MM.1S (cell line): ENCODE measurements around the gene CXCL12.

ENCODE experiments used
- DNase-seq: peaks from one replicate; pipeline ENCODE4 v3.0.0-alpha.2; 2015
- H2AFZ ChIP-seq: fragments of 300-600 bp; sonication (generic); 2 replicates; pipeline ENCODE4 v1.6.0; 2016; ENCODE audit warnings: antibody characterized with exemption, low read length
- H3F3A ChIP-seq: fragments of 300-600 bp; sonication (generic); 2 replicates; pipeline ENCODE4 v1.6.1; 2016; ENCODE audit warnings: mild to moderate bottlenecking, antibody characterized with exemption, low read length, moderate library complexity, mixed read lengths; ENCODE audit not compliant: insufficient read depth
- H3K27ac ChIP-seq: fragments of 300-600 bp; sonication (generic); 2 replicates; pipeline ENCODE4 v1.5.1; 2016; ENCODE audit warnings: mild to moderate bottlenecking, low read length
- H3K27me3 ChIP-seq: fragments of 300-600 bp; sonication (generic); replicated peaks from 2 replicates; pipeline ENCODE4 v1.6.0; 2016; ENCODE audit warnings: low read length; ENCODE audit not compliant: insufficient read depth
- H3K36me3 ChIP-seq: fragments of 300-600 bp; sonication (generic); replicated peaks from 2 replicates; pipeline ENCODE4 v1.6.1; 2016; ENCODE audit warnings: mild to moderate bottlenecking, low read length, mixed read lengths; ENCODE audit not compliant: insufficient read depth
- H3K4me1 ChIP-seq: fragments of 300-600 bp; sonication (generic); 2 replicates; pipeline ENCODE4 v1.6.1; 2016; ENCODE audit warnings: low read length, mixed read lengths
- H3K4me2 ChIP-seq: fragments of 300-600 bp; sonication (generic); 2 replicates; pipeline ENCODE4 v1.6.0; 2016; ENCODE audit warnings: low read depth, low read length
- H3K4me3 ChIP-seq: fragments of 300-600 bp; sonication (generic); 2 replicates; pipeline ENCODE4 v1.5.1; 2016; ENCODE audit warnings: low read length, mixed read lengths
- H3K79me2 ChIP-seq: fragments of 300-600 bp; sonication (generic); 2 replicates; pipeline ENCODE4 v1.6.1; 2016; ENCODE audit warnings: mixed run types, low read length, mixed read lengths
- H3K9ac ChIP-seq: fragments of 300-600 bp; sonication (generic); 2 replicates; pipeline ENCODE4 v1.6.1; 2016; ENCODE audit warnings: low read length, mixed read lengths
- H3K9me2 ChIP-seq: fragments of 300-600 bp; sonication (generic); replicated peaks from 2 replicates; pipeline ENCODE4 v1.6.1; 2016; ENCODE audit warnings: mild to moderate bottlenecking, low read length, mixed read lengths; ENCODE audit not compliant: insufficient read depth
- H3K9me3 ChIP-seq: fragments of 300-600 bp; sonication (generic); replicated peaks from 2 replicates; pipeline ENCODE4 v1.6.1; 2016; ENCODE audit warnings: mild to moderate bottlenecking, low read length, mixed read lengths; ENCODE audit not compliant: insufficient read depth
- H4K20me1 ChIP-seq: fragments of 300-600 bp; sonication (generic); 2 replicates; pipeline ENCODE4 v1.6.1; 2016; ENCODE audit warnings: mild to moderate bottlenecking, low read length, moderate library complexity, mixed read lengths; ENCODE audit not compliant: insufficient read depth
- EZH2 ChIP-seq: fragments of 300-600 bp; sonication (generic); optimal IDR thresholded peaks from 2 replicates; pipeline ENCODE3; 2017; ENCODE audit warnings: low read depth, mild to moderate bottlenecking, antibody characterized with exemption, low read length, mixed read lengths
- EZH2phosphoT487 ChIP-seq: fragments of 300-600 bp; sonication (generic); IDR thresholded peaks from 2 replicates; pipeline ENCODE4 v1.6.1; 2018; ENCODE audit warnings: antibody characterized with exemption, low read length
- TF ChIP-seq, protein P1 (sequence below): fragments of 300-600 bp; sonication (generic); IDR thresholded peaks from 2 replicates; pipeline ENCODE4 v1.5.1; 2016; ENCODE audit warnings: antibody characterized with exemption, low read length, mixed read lengths

CXCL12 gene

GRCh38 chr10:44374155-44374554 lies 10.7 kb downstream of the CXCL12 start:
- Histone ChIP-seq H3K9me3 (no peaks in the 10 kb centered on the region), H3K4me1 (no peaks in the 10 kb centered on the region), H3K36me3 (no peaks in the 10 kb centered on the region), H3K4me2 (no peak overlapping the region), H3F3A (no peaks in the 10 kb centered on the region), H3K27me3 (no peaks in the 10 kb centered on the region), H3K79me2 (no peaks in the 10 kb centered on the region), H3K9me2 (no peaks in the 10 kb centered on the region), H3K9ac (no peak overlapping the region), H4K20me1 (no peaks in the 10 kb centered on the region), H3K4me3 (no peak overlapping the region), H3K27ac (no peak overlapping the region), H2AFZ (no peak overlapping the region)
- TF ChIP-seq EZH2 = no peak
- TF ChIP-seq EZH2phosphoT487 = no peak
- TF ChIP-seq, protein P1, sequence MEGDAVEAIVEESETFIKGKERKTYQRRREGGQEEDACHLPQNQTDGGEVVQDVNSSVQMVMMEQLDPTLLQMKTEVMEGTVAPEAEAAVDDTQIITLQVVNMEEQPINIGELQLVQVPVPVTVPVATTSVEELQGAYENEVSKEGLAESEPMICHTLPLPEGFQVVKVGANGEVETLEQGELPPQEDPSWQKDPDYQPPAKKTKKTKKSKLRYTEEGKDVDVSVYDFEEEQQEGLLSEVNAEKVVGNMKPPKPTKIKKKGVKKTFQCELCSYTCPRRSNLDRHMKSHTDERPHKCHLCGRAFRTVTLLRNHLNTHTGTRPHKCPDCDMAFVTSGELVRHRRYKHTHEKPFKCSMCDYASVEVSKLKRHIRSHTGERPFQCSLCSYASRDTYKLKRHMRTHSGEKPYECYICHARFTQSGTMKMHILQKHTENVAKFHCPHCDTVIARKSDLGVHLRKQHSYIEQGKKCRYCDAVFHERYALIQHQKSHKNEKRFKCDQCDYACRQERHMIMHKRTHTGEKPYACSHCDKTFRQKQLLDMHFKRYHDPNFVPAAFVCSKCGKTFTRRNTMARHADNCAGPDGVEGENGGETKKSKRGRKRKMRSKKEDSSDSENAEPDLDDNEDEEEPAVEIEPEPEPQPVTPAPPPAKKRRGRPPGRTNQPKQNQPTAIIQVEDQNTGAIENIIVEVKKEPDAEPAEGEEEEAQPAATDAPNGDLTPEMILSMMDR = no peak
- no peak for DNase-seq

- TF ChIP-seq EZH2phosphoT487 (no peak), EZH2 (no peak)
- TF ChIP-seq, protein P1 = no peak
- Histone ChIP-seq H3K9ac (no peak overlapping the region), H3K9me3 (no peaks in the 10 kb centered on the region), H3K4me2 (no peak overlapping the region), H3K79me2 (no peaks in the 10 kb centered on the region), H2AFZ (no peak overlapping the region), H4K20me1 (no peaks in the 10 kb centered on the region), H3K36me3 (no peaks in the 10 kb centered on the region), H3F3A (no peaks in the 10 kb centered on the region), H3K4me3 (no peak overlapping the region), H3K27me3 (no peaks in the 10 kb centered on the region), H3K9me2 (no peaks in the 10 kb centered on the region), H3K4me1 (no peaks in the 10 kb centered on the region), H3K27ac (no peak overlapping the region)
- no peak for DNase-seq
Measured at GRCh38 chr10:44373341-44373995, 11.4 kb downstream of the CXCL12 start.

DNA sequence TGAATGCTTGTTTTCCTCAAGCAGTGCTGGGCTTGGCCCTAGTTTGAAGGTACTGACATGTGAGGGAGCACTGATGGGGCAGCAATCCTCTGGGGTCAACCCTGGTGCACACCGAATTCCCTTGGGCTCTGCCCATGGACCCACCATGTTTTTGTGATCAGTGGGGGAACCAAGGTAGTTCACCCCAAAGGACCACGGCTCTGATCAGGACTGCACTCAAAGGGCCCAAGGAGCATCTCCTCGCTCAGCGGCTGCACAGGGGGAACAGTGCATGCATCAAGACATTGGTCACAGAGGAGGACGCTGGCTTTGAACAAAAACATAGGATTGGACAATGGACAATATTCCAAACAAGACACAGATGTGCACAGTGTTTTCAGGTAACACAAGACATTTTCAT lies 12.7 kb downstream of the CXCL12 start:
- Histone ChIP-seq H3K36me3 (no peaks in the 10 kb centered on the region), H3K9me2 (no peaks in the 10 kb centered on the region), H3K4me2 (no peak overlapping the region), H3K27me3 (no peaks in the 10 kb centered on the region), H3K9me3 (no peaks in the 10 kb centered on the region), H3K4me1 (no peaks in the 10 kb centered on the region), H4K20me1 (no peaks in the 10 kb centered on the region), H2AFZ (no peak overlapping the region), H3K4me3 (no peak overlapping the region), H3F3A (no peaks in the 10 kb centered on the region), H3K27ac (no peak overlapping the region), H3K79me2 (no peaks in the 10 kb centered on the region), H3K9ac (no peak overlapping the region)
- no peak for DNase-seq
- TF ChIP-seq, protein P1 = no peak
- no peak for TF ChIP-seq EZH2phosphoT487
- TF ChIP-seq EZH2 = no peak
